Activated T-cell treated with anti-CD3 and anti-CD28 coated beads for 1 hour (primary cell): ENCODE measurements around the gene TXNDC2.

Experiments used
- DNase-seq: peaks from one replicate; pipeline ENCODE4 v3.0.0-alpha.2; 2020; ENCODE audit warnings: low read depth

Gene TXNDC2

GRCh38 chr18:9860682-9861081 is 25.1 kb upstream of the TXNDC2 start:
- DNase-seq, result no peak

- no peak for DNase-seq
These were observed 24.6 kb upstream of the TXNDC2 start for GRCh38 chr18:9861157-9861556.

- no peak for DNase-seq
These were observed 23.8 kb upstream of the TXNDC2 start for GRCh38 chr18:9861933-9862332.

GRCh38 chr18:9862686-9863085 is 23.1 kb upstream of the TXNDC2 start:
- DNase-seq, result no peak

GRCh38 chr18:9863282-9863681 is 22.5 kb upstream of the TXNDC2 start:
- no peak for DNase-seq

GRCh38 chr18:9865764-9866490 is 19.8 kb upstream of the TXNDC2 start:
- no peak for DNase-seq

- DNase-seq, result no peak
These were observed 19.1 kb upstream of the TXNDC2 start for GRCh38 chr18:9866627-9867026.

- no peak for DNase-seq
These were observed 18.6 kb upstream of the TXNDC2 start for GRCh38 chr18:9867071-9867594.

GRCh38 chr18:9868857-9869714 is 16.7 kb upstream of the TXNDC2 start:
- DNase-seq, result no peak

GRCh38 chr18:9869715-9870430 is 15.9 kb upstream of the TXNDC2 start:
- no peak for DNase-seq

- no peak for DNase-seq
These were observed 15.3 kb upstream of the TXNDC2 start for GRCh38 chr18:9870431-9871008.

- no peak for DNase-seq
These were observed 14.5 kb upstream of the TXNDC2 start for GRCh38 chr18:9871244-9871746.

GRCh38 chr18:9872823-9873222 is 12.9 kb upstream of the TXNDC2 start:
- DNase-seq, result no peak

GRCh38 chr18:9874728-9875127 is 11.0 kb upstream of the TXNDC2 start:
- no peak for DNase-seq

GRCh38 chr18:9876212-9876866 is 9.4 kb upstream of the TXNDC2 start:
- no peak for DNase-seq

GRCh38 chr18:9876867-9877654 is 8.7 kb upstream of the TXNDC2 start:
- DNase-seq, result no peak

GRCh38 chr18:9877655-9878014 is 8.1 kb upstream of the TXNDC2 start:
- no peak for DNase-seq

- no peak for DNase-seq
These were observed 7.7 kb upstream of the TXNDC2 start for GRCh38 chr18:9878095-9878494.

- no peak for DNase-seq
These were observed 7.0 kb upstream of the TXNDC2 start for GRCh38 chr18:9878783-9879242.

- DNase-seq, result no peak
These were observed 1.7 kb upstream of the TXNDC2 start for GRCh38 chr18:9884090-9884489.
